Activated T-helper 1 cell treated with Interleukin-2 at 50 U/mL for 16 hours (primary cell): ENCODE results near the gene CRMP1.

ENCODE experiments used
- DNase-seq: peaks from one replicate; pipeline ENCODE4 v3.0.0-alpha.2; 2020; ENCODE audit warnings: low read depth

The CRMP1 gene

DNA sequence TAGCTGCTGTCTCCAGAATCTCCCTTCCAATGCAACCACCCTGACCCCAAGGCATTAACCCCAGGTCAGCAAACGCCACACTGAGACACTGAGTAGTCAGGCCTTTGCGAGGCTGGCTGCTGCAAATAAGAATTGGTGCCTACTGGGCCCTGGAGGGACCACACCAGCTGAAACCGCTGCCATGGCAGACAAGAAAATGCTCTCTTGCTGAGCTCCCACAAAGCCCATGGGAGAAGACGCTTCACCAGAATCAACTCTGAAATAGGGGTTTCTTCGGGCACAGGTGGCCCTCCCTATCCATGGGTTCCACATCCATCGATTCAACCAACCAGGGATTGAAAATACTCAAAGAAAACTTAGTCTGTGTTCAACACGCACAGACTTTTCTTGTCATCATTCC lies 26.7 kb upstream of the CRMP1 start:
- DNase-seq: no peak

DNA sequence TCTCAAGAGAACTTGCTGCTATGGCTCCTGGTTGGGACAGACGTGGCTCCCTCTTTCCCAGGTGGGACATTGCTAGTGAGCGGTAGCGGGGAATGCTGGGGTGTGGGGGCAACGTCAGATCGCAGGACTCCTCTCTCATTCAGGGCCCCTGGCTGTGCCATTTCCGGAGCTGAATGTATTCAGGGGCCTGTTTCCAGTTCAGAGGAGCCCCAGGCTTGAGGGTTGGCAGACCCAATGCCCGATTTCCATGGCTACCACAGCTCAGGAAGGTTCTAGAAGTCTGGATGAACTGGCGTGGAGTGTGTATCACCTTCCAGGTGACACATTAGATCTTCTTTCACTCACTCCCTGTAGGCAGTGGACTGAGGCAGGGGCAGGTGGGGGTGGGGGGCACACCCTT lies 26.2 kb upstream of the CRMP1 start:
- DNase-seq: no peak

DNA sequence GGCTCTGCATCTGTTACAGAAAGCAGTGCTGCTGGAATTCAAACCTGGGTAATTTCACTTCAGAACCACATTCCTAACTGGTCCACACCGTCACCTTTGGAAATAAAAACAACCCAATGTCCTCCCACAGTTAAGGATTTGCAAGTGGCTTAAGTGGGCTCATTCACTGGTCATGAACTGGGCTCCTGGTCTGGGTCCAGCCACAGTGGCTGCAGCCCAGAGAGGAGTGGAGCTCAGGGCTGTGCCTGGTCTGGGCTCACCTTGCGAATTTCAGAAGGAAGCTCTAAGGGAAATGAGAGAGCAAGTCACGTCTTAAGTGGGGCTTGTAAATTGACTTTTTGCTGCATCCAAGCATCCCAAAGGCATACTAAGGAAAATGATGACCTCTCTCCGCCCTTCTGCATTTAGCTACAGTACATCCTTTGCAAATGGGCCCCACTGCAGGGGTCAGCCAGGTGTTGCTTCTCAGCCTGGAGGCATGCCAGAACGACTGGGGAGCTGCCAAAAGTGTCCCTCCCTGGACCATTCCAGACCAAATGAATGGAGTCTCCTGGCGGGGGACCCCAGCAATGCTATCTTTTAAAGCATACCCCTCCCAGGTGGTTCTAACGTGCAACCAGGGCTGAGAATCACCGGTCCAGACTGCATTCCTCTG lies 25.6 kb upstream of the CRMP1 start:
- DNase-seq: no peak

DNA sequence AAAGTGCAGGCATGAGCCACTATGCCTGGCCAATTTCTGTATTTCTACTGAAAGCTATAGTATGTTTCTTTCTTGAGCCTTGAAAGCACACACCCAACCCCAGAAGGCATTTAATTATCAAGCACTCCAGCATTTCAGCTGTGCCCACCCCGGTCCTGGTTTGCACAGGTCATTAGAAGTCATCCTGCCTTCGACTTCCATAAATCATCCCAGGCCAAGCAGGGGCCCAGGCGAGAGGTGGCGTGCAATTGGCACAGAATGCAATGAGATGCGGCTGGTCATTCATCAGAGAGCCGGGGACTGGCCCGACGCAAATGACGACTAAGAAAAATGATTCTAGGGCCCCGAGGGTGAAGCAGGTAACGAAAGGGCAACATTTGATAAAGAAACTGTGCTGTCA lies 24.8 kb upstream of the CRMP1 start:
- no peak for DNase-seq

DNA sequence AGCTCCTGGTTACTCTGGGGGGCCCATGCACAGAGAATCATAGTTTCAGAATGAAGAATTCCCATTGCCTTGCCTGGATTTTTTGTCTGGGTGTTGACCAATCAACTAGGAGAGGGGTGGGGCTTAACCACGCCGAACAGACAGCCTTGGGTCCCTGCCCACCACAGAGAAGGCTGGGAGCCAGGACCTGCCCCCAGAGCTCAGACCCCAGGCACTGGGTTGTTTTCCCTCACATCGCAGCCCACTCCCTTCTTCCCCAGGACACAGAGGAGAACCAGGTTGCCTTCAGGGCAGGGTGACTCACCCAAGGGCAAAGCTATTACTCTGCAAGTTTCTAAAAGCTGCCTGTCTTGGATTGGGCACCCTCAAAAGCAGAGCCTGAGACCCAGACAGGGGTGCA lies 23.3 kb upstream of the CRMP1 start:
- DNase-seq: no peak

DNA sequence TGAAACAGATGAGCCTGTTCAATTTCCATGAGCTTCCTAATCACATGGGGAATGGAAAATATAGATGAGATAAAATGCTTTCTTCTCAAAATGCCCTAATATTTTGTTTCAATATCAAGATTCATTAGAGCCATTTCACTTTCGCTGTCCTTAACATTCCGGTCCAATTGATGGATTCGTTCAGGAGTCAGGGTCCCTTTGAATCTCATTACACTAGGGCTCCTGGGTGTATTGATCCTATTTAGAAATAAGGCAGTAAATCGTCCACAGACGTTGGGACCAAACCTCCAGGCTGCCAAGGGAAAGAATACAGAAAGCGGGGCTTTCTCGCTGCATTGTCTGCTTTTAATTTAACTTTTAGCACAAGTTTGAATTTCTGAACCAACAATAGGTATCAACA lies 20.6 kb upstream of the CRMP1 start:
- no peak for DNase-seq

DNA sequence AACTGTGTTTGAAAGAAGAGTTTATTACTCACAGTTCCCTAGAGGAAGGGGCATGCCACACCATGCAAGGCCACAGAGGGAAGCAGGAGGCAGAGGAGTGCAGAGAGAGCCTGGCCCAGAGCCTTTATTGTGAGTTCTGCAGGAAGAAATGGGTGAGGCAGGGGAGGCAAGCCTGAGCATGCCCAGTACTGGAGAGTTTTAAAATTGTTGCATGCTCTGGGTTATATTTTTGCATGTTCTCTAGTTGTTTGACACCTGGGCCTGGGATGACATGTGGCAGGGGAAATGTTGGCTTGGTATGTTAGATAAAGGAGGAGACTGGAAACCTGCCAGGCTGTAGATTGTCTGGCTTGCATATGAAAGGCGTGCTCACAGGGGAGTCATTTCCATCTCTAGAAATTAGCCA lies 19.7 kb upstream of the CRMP1 start:
- no peak for DNase-seq

DNA sequence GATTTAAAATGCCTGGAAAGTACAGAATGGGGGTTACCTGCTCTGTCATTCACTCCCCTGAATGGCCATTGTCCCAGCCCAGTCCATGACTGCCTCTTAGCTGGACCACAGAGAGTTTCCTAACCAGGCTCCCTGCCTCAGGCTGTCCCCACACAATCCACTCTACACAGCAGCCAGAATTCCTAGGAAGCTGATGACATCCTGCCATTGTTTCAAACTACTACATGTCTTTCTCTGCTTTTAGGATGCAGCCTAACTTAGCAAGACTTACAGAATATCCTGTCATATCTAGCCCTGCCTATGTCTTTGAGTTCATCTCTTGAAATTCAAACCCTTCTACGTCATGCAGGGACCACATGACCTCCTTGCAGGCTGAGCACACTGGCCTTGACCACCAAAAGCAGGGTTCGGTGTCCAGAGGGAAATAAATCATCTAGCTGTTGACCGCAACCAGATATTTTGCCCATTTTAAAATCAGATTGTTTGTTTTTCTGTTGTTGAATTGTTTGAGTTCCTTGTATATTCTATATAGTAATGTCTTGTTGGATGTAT lies 16.1 kb upstream of the CRMP1 start:
- no peak for DNase-seq

DNA sequence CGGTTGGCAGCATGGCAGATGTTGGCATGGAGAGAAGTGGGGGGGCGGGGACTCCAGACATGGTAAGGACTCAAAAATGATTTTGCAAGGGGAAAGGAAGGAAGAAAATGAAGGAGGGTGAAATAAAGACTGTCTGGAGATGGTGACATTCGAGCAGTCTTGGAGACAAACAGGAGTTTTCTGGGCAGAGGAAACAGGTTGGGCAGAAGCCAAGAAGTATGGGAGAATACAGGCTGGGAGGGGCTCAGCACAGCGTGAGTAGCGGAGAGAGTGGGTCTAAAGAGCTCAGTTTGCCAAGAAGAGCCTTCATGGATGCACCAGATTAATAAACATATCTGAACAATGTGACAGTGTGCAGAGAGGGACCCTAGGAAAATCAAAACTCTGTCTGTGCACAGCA lies 13.3 kb upstream of the CRMP1 start:
- DNase-seq: no peak

DNA sequence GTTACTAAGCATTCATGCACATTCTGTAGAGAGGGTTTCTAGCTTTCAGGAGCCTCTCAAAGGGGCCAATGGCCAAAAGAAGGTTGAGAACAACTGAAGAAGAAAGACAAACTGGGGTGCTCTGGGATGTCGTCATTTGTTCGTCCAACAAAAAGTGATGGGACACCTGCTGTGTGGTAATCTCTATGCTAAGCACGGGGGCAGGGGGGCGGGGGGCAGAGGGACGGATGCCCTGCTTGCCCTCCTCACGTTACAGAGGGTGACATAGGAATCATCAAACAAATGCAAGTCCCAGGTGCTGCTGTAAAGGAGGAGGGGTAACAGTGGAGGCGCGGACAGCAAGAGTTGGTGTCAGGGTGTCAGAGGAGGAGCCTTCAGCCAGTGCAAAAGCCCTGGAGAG lies 12.8 kb upstream of the CRMP1 start:
- DNase-seq: no peak

DNA sequence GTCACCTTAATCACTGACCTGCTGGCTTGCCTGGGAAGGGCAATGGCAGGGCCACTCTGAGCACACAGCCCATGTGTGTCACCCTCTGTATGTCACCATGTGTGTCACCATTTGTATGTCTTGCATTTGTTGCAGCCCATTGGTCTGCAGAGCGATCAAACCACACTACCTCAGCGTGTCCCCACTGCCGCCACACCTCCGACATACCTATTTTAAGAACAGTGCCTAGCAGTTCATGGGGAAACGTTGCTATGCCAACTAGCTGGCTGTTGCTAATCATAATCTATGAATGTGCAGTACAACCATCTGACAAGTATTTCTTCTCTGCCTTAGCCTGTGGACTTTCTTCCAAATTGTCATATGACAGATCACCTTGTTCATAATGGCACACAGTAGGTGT lies 8.0 kb upstream of the CRMP1 start:
- no peak for DNase-seq

DNA sequence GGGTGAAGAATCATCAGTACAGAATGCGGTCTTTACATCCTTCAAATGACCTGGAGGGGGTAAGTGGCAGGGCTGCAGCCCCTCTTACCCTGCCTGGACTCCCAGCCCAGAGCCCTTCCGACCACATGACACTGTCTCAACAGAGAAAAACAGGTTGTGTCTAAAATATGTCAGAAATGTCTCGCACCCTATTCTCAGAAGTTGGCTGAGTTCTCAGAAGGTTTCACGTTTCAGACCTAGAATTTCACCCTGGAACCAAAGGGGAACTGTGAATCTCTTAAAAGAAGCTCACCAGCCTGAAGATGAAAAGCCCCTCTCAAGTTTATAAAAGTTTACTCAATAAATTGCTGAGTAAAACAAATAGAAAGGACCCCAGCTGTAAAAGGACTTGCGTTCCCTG lies 7.0 kb upstream of the CRMP1 start:
- DNase-seq: no peak

DNA sequence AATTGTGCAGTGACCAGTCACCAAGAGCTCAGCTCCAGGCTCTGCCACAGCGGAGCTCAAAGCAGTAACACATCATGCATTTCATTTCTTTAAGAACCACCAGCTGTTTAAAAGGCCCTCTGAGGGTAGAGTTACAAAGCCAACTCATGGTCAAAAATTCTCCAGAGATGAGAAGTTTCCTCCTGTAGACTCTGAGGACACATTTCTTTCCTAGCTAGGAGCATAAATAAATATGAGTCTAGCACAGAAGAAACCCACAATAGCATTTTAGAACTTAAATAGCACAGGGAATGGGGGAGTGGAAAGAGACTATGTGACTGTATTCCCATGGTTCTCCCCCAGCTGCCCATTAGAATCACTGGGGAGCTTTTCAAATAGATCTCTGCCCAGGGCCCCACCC lies 6.5 kb upstream of the CRMP1 start:
- no peak for DNase-seq

DNA sequence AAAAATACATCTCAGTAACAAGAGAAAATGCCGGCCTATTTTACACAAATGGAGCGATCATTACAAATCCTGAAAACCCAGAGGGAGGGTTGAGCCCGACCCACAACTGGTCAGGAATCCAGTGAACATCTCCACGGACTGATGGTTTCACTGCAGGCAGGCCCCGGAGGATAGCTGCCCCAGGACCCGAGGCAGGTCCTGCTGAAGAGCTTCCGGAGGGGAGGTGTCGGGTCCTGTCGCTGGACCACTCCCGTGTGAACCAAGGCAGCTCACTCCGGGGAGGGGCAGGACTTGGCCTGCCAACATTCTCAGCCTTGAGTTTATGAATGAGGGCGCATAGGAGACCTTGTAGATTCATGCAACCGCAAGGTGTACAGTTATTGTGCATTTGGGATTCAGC lies 4.8 kb upstream of the CRMP1 start:
- DNase-seq: no peak

DNA sequence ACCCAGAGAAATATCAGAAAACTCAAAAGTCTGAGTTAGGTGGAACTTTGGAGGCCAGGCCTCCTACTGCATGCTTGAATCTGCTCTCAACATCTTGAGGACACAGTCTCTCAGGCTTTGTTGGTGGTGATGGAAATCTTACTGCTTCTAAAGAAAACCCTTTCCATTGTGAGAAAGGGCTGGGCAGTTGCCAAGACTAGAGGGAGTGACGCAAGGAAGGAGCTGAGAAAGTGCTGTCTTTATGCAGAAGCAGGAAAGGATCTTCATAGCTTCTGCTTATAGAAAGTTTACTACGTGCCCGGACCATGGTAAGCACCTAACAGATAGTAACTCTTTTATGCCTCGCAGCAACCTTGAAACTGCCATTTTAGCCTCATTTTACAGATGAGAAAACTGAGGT lies 2.4 kb upstream of the CRMP1 start:
- no peak for DNase-seq

DNA sequence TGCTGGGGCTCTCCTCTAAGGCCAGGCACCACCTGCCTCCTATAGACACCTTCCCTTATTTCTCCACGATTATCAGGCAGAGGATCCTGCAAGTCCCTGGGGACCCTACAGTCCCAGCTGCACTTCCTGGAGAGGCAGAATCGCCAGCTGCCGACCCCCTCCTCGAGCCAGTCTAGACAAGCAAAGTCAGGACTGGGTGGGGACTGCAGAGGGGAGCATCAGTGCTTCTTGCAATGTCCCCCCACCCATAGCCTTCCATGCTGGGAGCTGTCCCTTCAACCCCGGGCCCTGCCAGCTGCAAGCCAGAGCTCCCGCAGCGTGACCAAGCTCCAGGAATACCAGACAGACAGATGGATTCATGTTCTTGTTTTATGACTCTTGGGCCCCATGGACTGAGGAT lies 1.4 kb upstream of the CRMP1 start:
- no peak for DNase-seq

DNA sequence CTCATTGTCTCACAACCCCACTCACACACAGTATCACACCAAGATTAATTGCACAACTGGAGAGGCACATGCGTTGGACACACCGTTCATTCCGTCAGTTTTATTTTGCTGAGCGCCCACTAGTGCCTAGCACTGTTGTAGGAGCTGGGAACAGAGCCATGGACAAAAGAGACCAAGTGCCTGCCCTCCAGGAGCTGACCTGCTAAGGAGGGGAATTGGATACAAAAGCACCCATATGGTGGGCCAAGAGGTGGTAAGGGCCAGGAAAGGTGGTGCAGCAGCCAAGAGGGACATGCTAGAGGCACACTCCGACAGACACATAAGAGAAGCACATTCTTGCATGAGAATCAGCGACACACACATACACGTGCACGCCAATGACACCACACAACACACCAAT lies 705 bp upstream of the CRMP1 start:
- DNase-seq: no peak

DNA sequence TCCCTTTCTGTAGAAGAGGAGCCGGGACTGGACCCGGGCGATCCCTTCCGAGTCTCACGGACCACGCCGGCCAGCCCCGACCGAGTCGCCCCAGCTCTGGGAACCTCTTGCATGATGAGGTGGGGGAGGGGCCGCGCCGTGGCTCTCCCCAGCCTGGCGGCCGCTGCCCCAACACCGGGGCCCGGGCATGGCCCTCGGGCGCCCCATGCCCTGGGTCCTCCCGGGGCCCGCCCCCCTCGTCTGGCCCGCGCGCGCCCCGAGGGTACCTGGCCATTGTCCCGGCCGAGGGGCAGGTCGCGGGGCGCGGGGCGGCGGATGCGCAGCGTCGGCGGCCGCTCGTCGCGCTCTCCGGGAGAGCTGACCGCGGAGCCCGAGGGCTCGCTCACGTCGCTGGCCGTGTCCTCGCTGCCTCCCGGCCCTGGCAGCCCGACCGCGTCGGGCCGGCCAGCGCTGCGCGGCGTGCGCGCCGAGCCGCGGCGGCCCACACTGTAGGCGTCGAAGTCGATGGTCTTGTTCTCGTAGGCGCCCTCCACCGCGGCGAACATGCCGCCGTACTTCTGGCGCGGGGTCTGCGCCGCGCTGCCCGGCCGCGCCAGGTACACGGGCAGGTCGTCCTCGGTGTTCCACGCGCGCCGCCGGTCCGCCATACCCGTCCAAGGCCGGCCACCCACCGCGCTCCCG lies 423 bp downstream of the CRMP1 start:
- no peak for DNase-seq

DNA sequence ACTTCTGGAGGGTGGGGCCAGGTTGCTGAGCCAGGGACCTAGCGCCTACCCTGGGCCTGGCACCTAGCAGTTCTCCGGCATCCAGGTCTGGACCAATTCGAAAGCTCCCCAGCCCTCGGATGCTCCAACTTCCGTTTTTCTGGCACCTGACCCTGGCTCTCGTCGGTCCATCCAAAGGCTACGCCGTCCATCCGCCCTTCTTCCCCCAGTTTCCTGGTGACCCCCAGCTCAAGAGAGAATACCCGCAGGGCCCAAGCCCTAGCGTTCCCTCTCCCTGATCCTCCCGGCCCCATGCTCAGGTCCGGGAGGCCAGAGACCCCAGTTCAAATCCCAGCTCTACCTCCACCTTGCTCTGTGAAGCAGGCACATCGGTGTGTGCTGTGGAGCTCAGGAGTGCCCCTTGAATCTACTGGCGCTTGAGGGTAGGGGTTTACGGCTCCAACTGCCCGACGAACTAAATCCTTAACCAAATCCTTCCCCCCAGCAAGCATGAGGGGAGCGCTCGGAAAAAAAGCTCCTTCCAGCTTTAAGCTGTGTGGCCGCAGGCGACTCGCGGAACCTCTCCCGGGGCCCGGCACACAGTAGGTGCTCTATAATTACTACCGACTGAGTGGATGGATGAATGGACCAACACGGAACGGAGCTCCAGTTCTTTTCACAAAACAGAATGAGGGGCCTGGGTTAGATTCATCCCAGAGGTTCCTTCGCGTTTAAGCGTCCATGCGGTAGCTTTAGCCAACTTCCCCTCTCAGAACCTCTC lies 1.1 kb downstream of the CRMP1 start:
- DNase-seq: no peak

DNA sequence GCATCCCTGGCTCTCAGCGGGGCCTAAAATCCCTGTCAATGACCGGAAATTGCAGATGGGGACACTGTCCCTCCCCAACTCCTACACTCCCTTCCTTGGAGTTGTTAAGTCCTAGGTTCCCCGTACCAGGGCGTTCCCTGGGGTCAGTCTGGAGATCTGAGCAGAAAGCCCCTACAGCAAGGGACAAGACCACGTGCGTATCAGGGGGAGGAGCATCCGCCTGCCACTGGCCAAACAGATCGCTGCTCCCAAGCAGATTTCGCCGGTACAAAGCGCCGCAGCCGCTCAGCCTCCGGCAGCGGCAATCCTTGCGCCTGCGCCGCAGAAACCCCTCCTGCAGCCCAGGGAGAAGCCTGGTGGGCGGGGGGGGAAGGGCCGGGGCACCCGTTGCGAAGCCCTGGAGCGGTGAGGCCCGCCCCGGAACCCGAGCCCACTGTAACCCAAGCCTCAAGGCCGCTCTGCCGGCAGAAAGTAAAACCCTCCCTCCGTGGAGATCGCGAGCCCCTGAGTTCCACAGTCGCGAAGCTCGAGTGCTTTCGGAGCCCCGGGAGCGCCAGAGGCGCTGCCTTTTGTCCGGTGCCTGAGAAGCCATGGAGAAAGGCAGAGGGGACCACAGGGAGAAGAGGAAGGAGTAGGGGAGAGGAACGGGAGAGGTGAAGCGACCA lies 2.7 kb downstream of the CRMP1 start:
- no peak for DNase-seq

DNA sequence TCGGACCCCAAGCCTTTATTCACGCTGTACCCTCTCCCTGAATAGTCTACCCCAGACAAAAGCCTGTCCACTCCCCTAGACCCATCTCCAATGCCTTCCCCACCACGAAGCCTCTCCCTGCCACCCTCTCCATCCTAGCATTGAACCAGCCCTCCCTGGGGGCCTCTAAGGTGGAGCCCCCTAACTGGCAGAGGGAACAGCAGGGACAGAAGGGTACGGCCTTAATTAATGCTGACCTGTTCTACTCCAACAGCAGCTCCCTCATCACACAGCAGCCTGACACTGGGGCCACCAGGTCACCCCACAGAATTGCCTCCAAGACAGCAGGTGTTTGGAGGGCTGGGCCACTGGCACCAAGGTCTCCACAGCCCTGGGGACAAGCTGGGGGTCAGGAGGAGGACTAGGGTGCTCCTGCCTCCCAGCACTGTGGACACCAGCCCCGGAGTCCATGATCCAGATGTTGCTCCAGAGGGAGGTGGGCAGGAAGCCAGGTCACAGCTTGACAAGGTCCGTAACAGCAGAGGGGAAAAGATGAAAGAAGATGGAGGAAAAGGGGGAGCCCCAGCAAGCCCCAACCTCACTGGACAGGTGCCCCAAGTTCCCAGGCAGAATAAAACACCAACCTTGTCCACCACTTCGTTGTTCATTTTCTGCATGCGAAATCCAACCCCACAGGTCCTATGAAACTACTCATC lies 3.7 kb downstream of the CRMP1 start:
- no peak for DNase-seq
